ENCODE data around the gene XPNPEP2.
"Not testable (repeated sequence)": the region's sequence is repeated elsewhere in the genome, so short reads cannot be mapped to it uniquely, and the experiment has no call there.

Gene XPNPEP2

GRCh38 chrX:129719931-129720530, 18.7 kb upstream of the XPNPEP2 start:
- no peak for FAIRE-seq

- FAIRE-seq = no peak
Observed at GRCh38 chrX:129720741-129721140, 18.0 kb upstream of the XPNPEP2 start.

- no peak for FAIRE-seq
Observed at GRCh38 chrX:129721414-129721813, 17.4 kb upstream of the XPNPEP2 start.

GRCh38 chrX:129721870-129722269, 16.9 kb upstream of the XPNPEP2 start:
- FAIRE-seq = no peak

GRCh38 chrX:129723511-129723910, 15.3 kb upstream of the XPNPEP2 start:
- FAIRE-seq = no peak

- FAIRE-seq = no peak
Observed at GRCh38 chrX:129724754-129725153, 14.0 kb upstream of the XPNPEP2 start.

- FAIRE-seq = no peak
Observed at GRCh38 chrX:129726307-129727111, 12.3 kb upstream of the XPNPEP2 start.

DNA sequence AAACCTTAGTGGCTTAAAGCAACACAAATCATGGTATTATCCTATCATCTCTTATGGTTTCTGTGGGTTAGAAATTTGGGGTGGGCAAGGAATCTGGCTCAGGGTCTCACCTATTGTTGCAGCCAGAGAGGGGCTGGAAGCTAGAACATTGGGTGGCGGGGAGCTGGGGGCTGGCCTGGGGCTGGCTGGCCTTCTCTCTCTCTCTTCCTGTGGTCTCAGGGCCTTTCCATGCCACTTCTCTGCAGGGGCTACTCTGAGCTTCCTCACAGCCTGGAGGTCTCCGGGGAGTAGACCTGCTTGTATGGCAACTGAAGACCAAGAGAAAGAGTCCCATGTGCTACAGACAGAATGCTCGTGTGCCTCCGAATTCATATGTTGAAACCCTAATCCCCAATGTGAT, 10.7 kb upstream of the XPNPEP2 start:
- FAIRE-seq = no peak

- FAIRE-seq = no peak
Observed at GRCh38 chrX:129731228-129731627, 7.6 kb upstream of the XPNPEP2 start.

GRCh38 chrX:129732857-129733256, 5.9 kb upstream of the XPNPEP2 start:
- no peak for FAIRE-seq

- no peak for FAIRE-seq
Observed at GRCh38 chrX:129733335-129733734, 5.4 kb upstream of the XPNPEP2 start.

DNA sequence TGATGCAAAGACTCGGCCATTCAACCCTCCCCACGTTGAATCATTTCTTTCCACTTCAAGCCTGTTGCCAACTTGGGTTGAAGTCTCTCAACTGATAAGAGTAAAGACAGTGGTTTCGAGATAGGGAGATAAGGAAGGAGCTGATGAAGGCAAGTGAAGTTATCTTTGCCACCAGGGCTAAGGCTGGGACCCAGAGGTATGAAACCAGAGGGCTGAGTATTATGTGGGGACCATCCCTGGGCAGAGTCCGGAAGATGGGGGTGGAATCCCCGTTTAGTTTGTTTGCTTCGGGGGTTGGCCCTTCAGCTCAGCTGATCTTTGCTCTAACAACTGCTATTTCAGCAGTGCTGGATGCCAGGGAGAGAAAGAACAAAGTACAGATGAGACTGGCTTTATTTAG, 2.3 kb upstream of the XPNPEP2 start:
- FAIRE-seq = no peak

DNA sequence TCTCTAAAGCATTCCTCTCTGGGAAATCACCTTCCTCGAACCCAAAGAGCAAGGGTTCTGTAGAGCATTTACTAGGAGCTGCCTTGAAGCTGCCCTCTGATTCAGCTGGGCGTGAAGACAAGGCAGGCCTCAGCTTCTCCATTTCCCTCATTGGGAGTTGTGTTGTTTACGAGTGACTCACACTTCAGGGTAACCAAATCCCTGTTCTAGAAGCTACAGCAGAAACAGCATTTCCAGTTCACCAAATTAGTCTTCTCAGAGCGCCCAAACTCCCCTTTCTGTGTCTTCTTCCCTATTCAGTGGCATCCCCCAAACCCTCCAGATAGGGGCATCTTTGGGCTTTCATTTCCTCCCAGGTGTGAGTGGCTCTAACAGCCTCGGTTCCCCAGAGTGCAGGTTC, 863 bp upstream of the XPNPEP2 start:
- no peak for FAIRE-seq

DNA sequence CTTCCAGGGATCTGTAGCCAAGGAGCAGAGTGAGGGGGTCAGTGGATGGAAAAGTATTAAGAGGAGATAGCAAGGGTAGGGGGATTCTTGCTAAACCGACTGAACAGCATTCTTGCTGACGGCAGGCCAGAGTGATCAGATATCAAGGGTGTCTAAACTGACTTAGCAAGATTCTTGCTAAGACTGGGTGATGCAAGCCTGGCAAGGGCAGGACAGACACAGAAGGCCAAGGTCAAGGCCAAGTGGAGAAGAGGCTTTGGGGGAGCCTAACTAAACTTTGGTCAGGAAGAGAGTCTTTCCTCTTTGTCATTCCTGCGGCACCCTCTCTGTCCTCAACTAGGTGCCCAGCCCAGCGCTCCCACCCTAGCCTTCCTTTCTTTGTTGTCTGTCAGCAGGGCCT, 799 bp downstream of the XPNPEP2 start:
- no peak for FAIRE-seq

GRCh38 chrX:129741880-129742758, 3.3 kb downstream of the XPNPEP2 start:
- no peak for FAIRE-seq

- FAIRE-seq = not testable (repeated sequence)
Observed at GRCh38 chrX:129742759-129743152, 4.0 kb downstream of the XPNPEP2 start.

DNA sequence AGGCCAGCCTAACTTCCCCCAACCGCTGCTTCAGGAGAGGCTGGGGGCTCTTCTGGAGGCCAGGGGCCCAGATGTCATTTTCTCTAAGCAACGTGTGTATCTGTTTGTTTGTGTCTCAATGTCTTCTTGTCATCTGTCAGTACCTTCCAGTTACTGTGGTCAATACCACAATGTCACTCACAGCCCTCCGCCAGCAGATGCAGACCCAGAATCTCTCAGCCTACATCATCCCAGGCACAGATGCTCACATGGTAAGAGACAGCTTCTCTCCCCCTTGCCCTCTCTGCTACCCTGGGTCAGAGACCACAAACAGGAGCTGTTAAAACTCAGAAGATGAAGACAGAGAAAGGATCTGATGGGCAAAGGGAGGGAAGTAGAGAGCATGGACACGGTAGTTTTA, 5.0 kb downstream of the XPNPEP2 start:
- FAIRE-seq = no peak

DNA sequence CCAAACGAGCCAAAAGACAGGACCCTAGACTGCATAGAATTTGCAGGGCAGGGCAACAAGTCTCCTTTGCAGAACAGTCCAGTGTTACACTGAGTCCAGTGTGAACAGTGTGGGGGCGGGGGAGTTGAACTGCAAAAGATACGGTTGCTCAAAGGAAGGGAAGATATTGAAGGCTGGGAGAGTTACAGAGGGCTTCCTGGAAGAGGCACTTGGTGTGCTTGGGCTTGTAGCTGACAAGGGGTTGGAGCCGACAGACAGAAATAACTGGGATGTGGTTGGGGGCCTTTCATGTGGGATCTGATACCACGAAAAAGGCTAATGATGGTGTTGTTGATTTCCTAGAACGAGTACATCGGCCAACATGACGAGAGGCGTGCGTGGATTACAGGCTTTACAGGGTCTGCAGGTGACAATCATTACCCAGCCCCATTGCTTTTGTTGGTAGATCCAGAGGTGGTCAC, 6.1 kb downstream of the XPNPEP2 start:
- FAIRE-seq = no peak

DNA sequence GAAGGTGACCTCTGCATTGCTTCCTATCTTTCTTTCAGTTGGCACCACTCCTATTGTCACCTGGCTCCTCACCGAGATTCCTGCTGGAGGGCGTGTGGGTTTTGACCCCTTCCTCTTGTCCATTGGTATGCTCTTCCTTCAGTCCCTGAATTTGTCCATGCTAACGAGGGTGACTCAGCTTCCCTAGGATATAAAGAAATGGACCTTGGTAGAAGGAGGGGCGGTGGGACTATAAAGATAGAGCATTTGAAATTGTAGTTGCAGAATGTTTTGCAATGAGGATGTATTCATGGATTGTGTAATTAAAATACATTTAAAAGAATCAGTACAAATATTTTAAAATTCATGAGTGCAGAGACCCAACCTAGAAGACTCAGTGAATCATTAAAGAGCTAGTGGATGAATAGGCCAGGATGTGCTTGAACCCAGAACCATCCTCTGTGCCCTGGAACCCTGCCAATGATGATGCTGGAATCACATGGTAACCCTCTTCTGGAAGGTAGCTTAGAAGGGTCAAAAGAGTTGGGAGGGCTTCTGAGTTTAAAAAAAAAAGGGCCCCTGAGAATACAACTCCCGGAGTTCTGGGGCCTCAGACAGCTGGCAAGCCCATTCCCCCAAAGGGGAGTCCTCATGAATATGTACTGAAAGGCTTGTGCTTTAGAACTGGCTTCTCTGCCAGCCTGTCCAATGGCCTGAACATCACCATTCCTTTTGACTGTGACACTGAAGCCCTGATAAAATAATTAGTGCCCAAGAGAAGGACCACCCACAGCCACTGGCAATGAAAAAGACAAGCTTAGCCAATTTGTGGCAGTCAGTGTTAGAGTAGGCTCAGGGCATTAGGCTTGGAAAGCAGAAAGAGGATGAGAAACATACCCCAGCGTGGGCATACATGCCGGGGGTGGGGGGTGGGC, 8.0 kb downstream of the XPNPEP2 start:
- FAIRE-seq = no peak

DNA sequence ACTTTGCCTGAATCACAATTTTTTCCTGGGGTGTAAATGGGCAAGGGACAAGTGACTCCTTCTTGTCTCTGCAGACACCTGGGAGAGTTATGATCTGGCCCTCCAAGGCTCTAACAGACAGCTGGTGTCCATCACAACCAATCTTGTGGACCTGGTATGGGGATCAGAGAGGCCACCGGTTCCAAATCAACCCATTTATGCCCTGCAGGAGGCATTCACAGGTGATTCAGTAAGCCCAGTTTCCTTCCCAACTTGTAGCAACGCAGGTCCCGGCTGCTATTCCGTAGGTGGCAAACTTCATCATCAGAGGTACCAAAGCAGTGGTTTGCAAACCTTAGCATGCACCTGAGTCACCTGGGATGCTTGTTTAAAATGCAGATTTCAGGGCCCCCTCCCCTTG, 8.8 kb downstream of the XPNPEP2 start:
- FAIRE-seq = no peak

- FAIRE-seq = no peak
Observed at GRCh38 chrX:129748305-129748704, 9.5 kb downstream of the XPNPEP2 start.

GRCh38 chrX:129749069-129749468, 10.3 kb downstream of the XPNPEP2 start:
- no peak for FAIRE-seq

Measured in TTC549 (cell line).